OCI-LY1 (cell line): Measurements from ENCODE around the gene KMT5C.
"Not testable (repeated sequence)": the region's sequence is repeated elsewhere in the genome, so short reads cannot be mapped to it uniquely, and the experiment has no call there.

Experiments
- H2AFZ ChIP-seq: fragments of 200-600 bp; sonication (generic), shearing (Covaris generic); 2 replicates; pipeline ENCODE4 v1.6.0; 2014; ENCODE audit warnings: antibody characterized with exemption, mild to moderate bottlenecking, low read length
- H3F3A ChIP-seq: fragments of 200-600 bp; sonication (generic), shearing (Covaris generic); 2 replicates; pipeline ENCODE4 v1.6.0; 2014; ENCODE audit warnings: mild to moderate bottlenecking, antibody characterized with exemption, low read length, moderate library complexity; ENCODE audit not compliant: insufficient read depth
- H3K27ac ChIP-seq: fragments of 200-600 bp; sonication (generic); 2 replicates; pipeline ENCODE4 v1.5.1; 2014; ENCODE audit warnings: low read length, mixed run types, mild to moderate bottlenecking, low read depth; ENCODE audit not compliant: poor library complexity, severe bottlenecking
- H3K27me3 ChIP-seq: fragments of 200-600 bp; sonication (generic); 2 replicates; pipeline ENCODE4 v1.6.0; 2014; ENCODE audit warnings: antibody characterized with exemption, mild to moderate bottlenecking, low read length, moderate library complexity; ENCODE audit not compliant: insufficient read depth
- H3K36me3 ChIP-seq: fragments of 200-600 bp; sonication (generic); 2 replicates; pipeline ENCODE4 v1.6.1; 2014; ENCODE audit warnings: mild to moderate bottlenecking, antibody characterized with exemption, low read length, moderate library complexity, mixed read lengths; ENCODE audit not compliant: insufficient read depth
- H3K4me1 ChIP-seq: fragments of 200-600 bp; sonication (generic); 2 replicates; pipeline ENCODE4 v1.5.1; 2014; ENCODE audit warnings: mild to moderate bottlenecking, low read length, moderate library complexity; ENCODE audit not compliant: insufficient read depth, severe bottlenecking
- H3K4me2 ChIP-seq: fragments of 200-600 bp; sonication (generic), shearing (Covaris generic); 2 replicates; pipeline ENCODE4 v1.6.1; 2014; ENCODE audit warnings: low read length
- H3K4me3 ChIP-seq: fragments of 200-600 bp; sonication (generic); 2 replicates; pipeline ENCODE4 v1.5.1; 2014; ENCODE audit warnings: low read length, low read depth, mild to moderate bottlenecking, mixed read lengths; ENCODE audit not compliant: poor library complexity, severe bottlenecking
- H3K79me2 ChIP-seq: fragments of 200-600 bp; shearing (Covaris generic); 2 replicates; pipeline ENCODE4 v1.6.1; 2016; ENCODE audit warnings: mixed run types, low read length, mixed read lengths; ENCODE audit not compliant: insufficient read depth
- H3K9ac ChIP-seq: fragments of 200-600 bp; sonication (generic), shearing (Covaris generic); 2 replicates; pipeline ENCODE4 v1.6.1; 2014; ENCODE audit warnings: mild to moderate bottlenecking, low read length, mixed read lengths
- H3K9me2 ChIP-seq: fragments of 200-600 bp; sonication (generic), shearing (Covaris generic); 2 replicates; pipeline ENCODE4 v1.6.1; 2014; ENCODE audit warnings: low read depth, mild to moderate bottlenecking, low read length, mixed read lengths
- H3K9me3 ChIP-seq: fragments of 200-600 bp; shearing (Covaris generic); 2 replicates; pipeline ENCODE4 v1.6.1; 2014; ENCODE audit warnings: low read length, mixed read lengths
- H4K20me1 ChIP-seq: fragments of 200-600 bp; sonication (generic), shearing (Covaris generic); 2 replicates; pipeline ENCODE4 v1.6.0; 2016; ENCODE audit warnings: mild to moderate bottlenecking, low read length; ENCODE audit not compliant: insufficient read depth
- EZH2 ChIP-seq: fragments of 200-600 bp; sonication (generic), shearing (Covaris generic); IDR thresholded peaks from 2 replicates; pipeline ENCODE4 v1.8.0; 2017; ENCODE audit warnings: borderline replicate concordance, mixed run types, mild to moderate bottlenecking, antibody characterized with exemption, low read length, moderate library complexity, mixed read lengths
- TF ChIP-seq, protein P1 (sequence below): fragments of 200-600 bp; sonication (generic), shearing (Covaris generic); IDR thresholded peaks from 2 replicates; pipeline ENCODE4 v1.5.1; 2017; ENCODE audit warnings: mild to moderate bottlenecking, antibody characterized with exemption, low read length, moderate library complexity, mixed read lengths

Gene KMT5C

DNA sequence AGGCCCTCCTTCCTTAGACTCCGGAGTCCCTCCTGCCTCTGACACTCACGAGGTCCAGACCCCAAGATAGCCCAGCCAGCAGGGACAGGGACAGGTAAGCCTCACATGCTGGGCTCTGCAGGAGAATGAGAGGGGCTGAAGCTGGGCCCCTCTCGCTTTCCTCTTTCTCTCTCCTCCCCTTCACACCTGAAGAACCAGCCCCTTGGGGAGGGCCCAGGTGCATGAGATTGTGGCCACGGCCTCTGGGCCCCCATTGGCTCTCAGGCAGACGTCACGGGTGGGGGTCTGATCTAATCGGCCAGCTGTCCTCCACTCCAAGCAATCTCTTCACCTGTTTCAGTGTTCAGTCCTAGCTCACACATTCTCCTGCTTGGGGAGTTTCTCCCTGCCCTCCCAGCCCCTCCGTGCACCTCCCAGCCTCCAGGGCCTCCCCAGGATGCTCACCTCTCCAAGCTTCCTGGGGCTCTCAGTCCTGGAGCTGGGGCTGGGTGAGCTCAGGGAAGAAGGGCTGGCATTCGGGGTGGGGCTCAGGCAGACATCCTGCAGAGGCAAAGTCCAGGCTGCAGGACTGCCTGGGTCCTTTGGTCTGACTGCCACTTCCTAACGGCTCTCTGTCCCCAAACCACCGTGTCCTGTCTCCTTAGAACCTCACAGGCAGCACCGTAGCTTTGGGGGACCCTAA is 17.3 kb upstream of the KMT5C start:
- TF ChIP-seq EZH2 = no peak
- TF ChIP-seq, protein P1, sequence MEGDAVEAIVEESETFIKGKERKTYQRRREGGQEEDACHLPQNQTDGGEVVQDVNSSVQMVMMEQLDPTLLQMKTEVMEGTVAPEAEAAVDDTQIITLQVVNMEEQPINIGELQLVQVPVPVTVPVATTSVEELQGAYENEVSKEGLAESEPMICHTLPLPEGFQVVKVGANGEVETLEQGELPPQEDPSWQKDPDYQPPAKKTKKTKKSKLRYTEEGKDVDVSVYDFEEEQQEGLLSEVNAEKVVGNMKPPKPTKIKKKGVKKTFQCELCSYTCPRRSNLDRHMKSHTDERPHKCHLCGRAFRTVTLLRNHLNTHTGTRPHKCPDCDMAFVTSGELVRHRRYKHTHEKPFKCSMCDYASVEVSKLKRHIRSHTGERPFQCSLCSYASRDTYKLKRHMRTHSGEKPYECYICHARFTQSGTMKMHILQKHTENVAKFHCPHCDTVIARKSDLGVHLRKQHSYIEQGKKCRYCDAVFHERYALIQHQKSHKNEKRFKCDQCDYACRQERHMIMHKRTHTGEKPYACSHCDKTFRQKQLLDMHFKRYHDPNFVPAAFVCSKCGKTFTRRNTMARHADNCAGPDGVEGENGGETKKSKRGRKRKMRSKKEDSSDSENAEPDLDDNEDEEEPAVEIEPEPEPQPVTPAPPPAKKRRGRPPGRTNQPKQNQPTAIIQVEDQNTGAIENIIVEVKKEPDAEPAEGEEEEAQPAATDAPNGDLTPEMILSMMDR = no peak
- no peaks in the 10 kb centered on the region for H4K20me1 ChIP-seq
- no peaks in the 10 kb centered on the region for H3K36me3 ChIP-seq
- no peak overlapping the region for H2AFZ ChIP-seq
- H3K9me3 ChIP-seq = no peaks in the 10 kb centered on the region
- no peaks in the 10 kb centered on the region for H3F3A ChIP-seq
- no peak overlapping the region for H3K9ac ChIP-seq
- no peak overlapping the region for H3K4me2 ChIP-seq
- H3K27ac ChIP-seq = no peak overlapping the region
- no peak overlapping the region for H3K4me3 ChIP-seq
- peaks cover 9% of the 10 kb centered on the region; the same call in 1 of the 2 replicates for H3K27me3 ChIP-seq
- no peaks in the 10 kb centered on the region for H3K79me2 ChIP-seq
- H3K9me2 ChIP-seq = no peaks in the 10 kb centered on the region
- peaks cover 5% of the 10 kb centered on the region for H3K4me1 ChIP-seq

DNA sequence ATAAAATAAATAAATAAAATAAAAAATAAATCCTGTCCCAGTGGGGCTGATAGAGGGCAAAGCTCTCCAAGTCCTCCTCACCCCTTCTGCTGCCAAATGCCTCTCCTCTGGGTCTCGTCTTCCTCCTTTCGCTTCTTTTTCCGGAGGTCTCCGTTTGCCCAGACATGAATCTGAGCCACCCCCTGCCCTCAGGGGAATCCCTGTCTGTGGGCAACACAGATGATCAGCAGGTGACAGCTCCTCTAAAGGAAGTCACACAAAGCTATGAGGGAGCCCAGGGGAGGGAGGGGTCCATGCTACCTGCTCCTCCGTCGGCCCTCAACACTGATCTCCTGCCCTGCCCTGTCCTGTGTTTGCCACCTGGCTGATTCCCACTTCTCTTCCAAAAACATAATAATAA is 15.0 kb upstream of the KMT5C start:
- Histone ChIP-seq H3K4me2 (no peak overlapping the region), H3F3A (no peaks in the 10 kb centered on the region), H3K4me1 (peaks cover 5% of the 10 kb centered on the region), H4K20me1 (no peaks in the 10 kb centered on the region), H3K79me2 (no peaks in the 10 kb centered on the region), H3K27me3 (peaks cover 9% of the 10 kb centered on the region; the same call in 1 of the 2 replicates), H3K9ac (no peak overlapping the region), H3K9me3 (no peaks in the 10 kb centered on the region), H3K4me3 (no peak overlapping the region), H3K27ac (no peak overlapping the region), H3K36me3 (no peaks in the 10 kb centered on the region), H2AFZ (no peak overlapping the region), H3K9me2 (no peaks in the 10 kb centered on the region)
- TF ChIP-seq, protein P1 = no peak
- TF ChIP-seq EZH2 = no peak

DNA sequence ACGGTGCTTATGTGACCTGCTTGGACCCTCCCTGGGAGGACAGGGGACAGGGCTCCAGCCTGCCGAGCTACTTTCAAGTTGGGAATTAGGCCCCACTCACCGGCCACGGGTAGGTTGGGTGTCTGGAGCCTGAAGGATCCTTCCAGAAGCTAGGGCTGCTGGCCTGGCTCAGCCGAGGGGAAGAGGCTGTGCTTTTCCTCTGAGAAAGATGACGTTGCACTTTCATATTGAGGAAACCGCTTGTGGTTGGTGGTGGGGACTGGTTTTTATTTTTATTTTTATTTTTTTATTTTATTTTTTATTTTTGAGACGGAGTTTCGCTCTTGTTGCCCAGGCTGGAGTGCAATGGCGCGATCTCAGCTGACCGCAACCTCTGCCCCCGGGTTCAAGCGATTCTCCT is 14.5 kb upstream of the KMT5C start, which contains the start of gene TMEM150B:
Gene TMEM150B (minus strand): TSS at position 170 of the 400 bp plus-strand sequence. CDS start 4,305 bp downstream, outside the sequence.
- H2AFZ ChIP-seq = no peak within 1 kb of the TSS
- peaks cover under 1% of the 10 kb centered on the region for H3K4me1 ChIP-seq
- H3K9me2 ChIP-seq = no peaks in the 10 kb centered on the region
- no peak within 1 kb of the TSS for H3K9ac ChIP-seq
- no peaks in the 10 kb centered on the region for H3K9me3 ChIP-seq
- no peaks in the 10 kb centered on the region for H3F3A ChIP-seq
- no peak for TF ChIP-seq EZH2
- TF ChIP-seq, protein P1 = no peak
- H3K4me3 ChIP-seq = no peak within 1 kb of the TSS
- H3K27ac ChIP-seq = no peak within 1 kb of the TSS
- peaks cover 9% of the 10 kb centered on the region; the same call in 1 of the 2 replicates for H3K27me3 ChIP-seq
- H3K36me3 ChIP-seq = no peaks in the 10 kb centered on the region
- H4K20me1 ChIP-seq = no peaks in the 10 kb centered on the region
- no peak within 1 kb of the TSS for H3K4me2 ChIP-seq
- H3K79me2 ChIP-seq = no peaks in the 10 kb centered on the region

DNA sequence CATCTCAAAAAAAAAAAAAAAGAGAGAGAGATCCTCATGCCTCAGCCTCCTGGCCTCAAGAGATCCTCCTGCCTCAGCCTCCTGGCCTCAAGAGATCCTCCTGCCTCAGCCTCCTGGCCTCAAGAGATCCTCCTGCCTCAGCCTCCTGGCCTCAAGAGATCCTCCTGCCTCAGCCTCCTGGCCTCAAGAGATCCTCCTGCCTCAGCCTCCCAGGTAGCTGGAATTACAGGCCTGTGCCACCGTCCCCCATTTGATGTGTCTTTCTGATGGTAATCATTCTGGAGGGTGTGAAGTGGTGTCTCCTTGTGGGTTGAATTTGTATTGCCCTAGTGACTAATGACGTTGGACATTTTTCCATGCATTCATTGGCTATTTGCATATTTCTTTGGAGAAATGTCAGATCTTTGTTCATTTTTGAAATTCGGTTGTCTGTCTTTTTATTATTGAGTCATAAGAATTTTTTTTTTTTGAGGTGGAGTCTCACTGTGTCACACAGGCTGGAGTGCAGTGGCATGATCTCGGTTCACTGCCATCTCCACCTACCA is 10.8 kb upstream of the KMT5C start:
- H3K4me3 ChIP-seq, H3K36me3 ChIP-seq, H3F3A ChIP-seq, H3K9me3 ChIP-seq, H3K27ac ChIP-seq, H3K27me3 ChIP-seq, H2AFZ ChIP-seq, H3K79me2 ChIP-seq, H3K9ac ChIP-seq, H3K4me2 ChIP-seq, H3K9me2 ChIP-seq, H3K4me1 ChIP-seq, H4K20me1 ChIP-seq: not testable (repeated sequence)

DNA sequence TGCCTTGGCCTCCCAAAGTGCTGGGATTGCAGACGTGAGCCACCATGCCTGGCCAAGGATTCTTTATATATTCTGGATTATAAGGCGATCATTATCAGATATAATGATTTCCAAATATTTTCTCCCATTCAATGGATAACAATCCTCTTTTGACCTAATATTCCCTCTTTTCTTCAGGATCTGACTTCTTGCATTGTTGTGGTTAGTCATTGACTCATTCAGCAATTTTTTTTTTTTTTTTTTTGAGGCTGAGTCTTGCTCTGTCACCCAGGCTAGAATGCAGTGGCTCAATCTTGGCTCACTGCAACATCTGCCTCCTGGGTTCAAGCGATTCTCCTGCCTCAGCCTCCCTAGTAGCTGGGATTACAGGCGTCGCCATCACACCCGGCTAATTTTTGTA is 9.9 kb upstream of the KMT5C start:
- not testable (repeated sequence) for H3K79me2 ChIP-seq, H3K9me2 ChIP-seq, H3K4me3 ChIP-seq, H3K27ac ChIP-seq, H3K9me3 ChIP-seq, H3K27me3 ChIP-seq, H4K20me1 ChIP-seq, H3K4me1 ChIP-seq, H3K4me2 ChIP-seq, H3K36me3 ChIP-seq, H3K9ac ChIP-seq, H2AFZ ChIP-seq, H3F3A ChIP-seq
